Common myeloid progenitor, CD34-positive (primary cell): ENCODE data around the gene DOK7.

Experiments used
- CTCF ChIA-PET: fragments of 350-600 bp; sonication (Branson Sonifier 250); formaldehyde crosslinking; loops from one replicate; lab custom pipeline; 2021; ENCODE audit warnings: antibody characterized with exemption; lab: Charles Lee
- POLR2A ChIA-PET: fragments of 350-600 bp; sonication (Branson Sonifier 250); formaldehyde crosslinking; loops from one replicate; lab custom pipeline; 2021; ENCODE audit warnings: antibody characterized with exemption; lab: Charles Lee
- DNase-seq, 3 donors: peaks; one replicate each; pipeline versions ENCODE4 v3.0.0 to v3.0.0-alpha.2; 2013
- H3K27ac ChIP-seq, 2 experiments: 1 replicate in 1 of 2; 2 replicates in 1 of 2; pipeline ENCODE4 v1.7.0; 2013; ENCODE audit warnings: inconsistent platforms in 2 of 2, low read length in 2 of 2, mild to moderate bottlenecking in 2 of 2, low read depth in 1 of 2, moderate library complexity in 1 of 2; ENCODE audit not compliant: severe bottlenecking in 2 of 2, insufficient read depth in 1 of 2, poor library complexity in 1 of 2
- H3K27me3 ChIP-seq, 5 experiments: replicated peaks in 2 of 5; 1 replicate in 3 of 5; 2 replicates in 2 of 5; pipeline versions ENCODE4 v1.6.1 to v1.7.0; 2013; ENCODE audit warnings: low read length in 4 of 5, mild to moderate bottlenecking in 2 of 5, moderate library complexity in 2 of 5, inconsistent platforms in 1 of 5; ENCODE audit not compliant: insufficient read depth in 5 of 5, control insufficient read depth in 4 of 5
- H3K36me3 ChIP-seq, 4 experiments: 1 replicate in 2 of 4; 2 replicates in 2 of 4; pipeline versions ENCODE4 v1.6.1 to v1.7.0; 2013; ENCODE audit warnings: low read length in 3 of 4, control low read depth in 1 of 4, mild to moderate bottlenecking in 1 of 4; ENCODE audit not compliant: control insufficient read depth in 4 of 4, insufficient read depth in 4 of 4
- H3K4me1 ChIP-seq, 4 experiments: 1 replicate in 3 of 4; 2 replicates in 1 of 4; pipeline versions ENCODE4 v1.6.1 to v1.7.1; 2013; ENCODE audit warnings: low read length in 3 of 4, mild to moderate bottlenecking in 3 of 4, control low read depth in 1 of 4, inconsistent platforms in 1 of 4, moderate library complexity in 1 of 4; ENCODE audit not compliant: control insufficient read depth in 4 of 4, insufficient read depth in 4 of 4; ENCODE audit errors: control extremely low read depth in 1 of 4
- H3K4me3 ChIP-seq, 7 experiments: 1 replicate in 4 of 7; 2 replicates in 3 of 7; pipeline versions ENCODE4 v1.5.1 to v1.7.0; 2013; ENCODE audit warnings: mild to moderate bottlenecking in 7 of 7, low read length in 6 of 7, moderate library complexity in 6 of 7, inconsistent platforms in 2 of 7, low read depth in 2 of 7, control low read depth in 1 of 7; ENCODE audit not compliant: insufficient read depth in 4 of 7, control insufficient read depth in 1 of 7; ENCODE audit errors: extremely low read depth in 1 of 7
- H3K9me3 ChIP-seq, 5 experiments: 1 replicate in 4 of 5; 2 replicates in 1 of 5; pipeline versions ENCODE4 v1.6.1 to v1.7.1; 2013; ENCODE audit warnings: low read length in 4 of 5, mild to moderate bottlenecking in 2 of 5, inconsistent platforms in 1 of 5, low read depth in 1 of 5, moderate library complexity in 1 of 5; ENCODE audit not compliant: control insufficient read depth in 4 of 5, insufficient read depth in 2 of 5; ENCODE audit errors: control extremely low read depth in 1 of 5
- WGBS: methylation state at CpG from one replicate; pipeline ENCODE4 v1.1.5; 2013; ENCODE audit not compliant: insufficient coverage; 5-methylcytosine and 5-hydroxymethylcytosine counted together

DOK7 gene

DNA sequence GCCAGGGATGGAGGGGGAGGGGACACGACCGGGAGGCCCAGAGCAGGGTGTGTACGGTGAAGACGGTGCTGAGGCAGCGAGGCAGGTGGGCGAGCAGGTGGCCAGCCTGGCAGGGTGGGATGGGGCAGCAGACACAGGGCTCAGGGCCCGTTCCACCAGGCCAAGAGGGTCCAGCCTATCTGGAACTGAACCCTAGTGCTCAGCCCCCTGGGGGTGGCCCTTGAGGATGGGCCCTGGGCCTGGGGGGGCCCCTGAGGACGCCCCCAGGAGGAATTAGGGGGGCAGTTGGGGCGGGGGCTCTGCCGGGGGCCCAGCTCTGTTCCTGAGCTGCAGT, 24.3 kb upstream of the DOK7 start:
- Histone ChIP-seq H3K27me3 (no peaks in the 10 kb centered on the region), H3K4me3 (no peak overlapping the region), H3K36me3 (no peaks in the 10 kb centered on the region), H3K4me1 (peaks cover 0 to 8% (median 2%) of the 10 kb centered on the region in 4 experiments), H3K9me3 (no peaks in the 10 kb centered on the region), H3K27ac (no peak overlapping the region)
- ChIA-PET POLR2A (no interaction called here), CTCF (interaction anchor here (12.5 kb wide), 1 partner anchor 93 kb away, joined by 117 read pairs; no protein-coding TSS in a partner anchor)
- no peak for DNase-seq
- WGBS, result 97% methylated on average over 6 of the region's 10 CpGs

DNA sequence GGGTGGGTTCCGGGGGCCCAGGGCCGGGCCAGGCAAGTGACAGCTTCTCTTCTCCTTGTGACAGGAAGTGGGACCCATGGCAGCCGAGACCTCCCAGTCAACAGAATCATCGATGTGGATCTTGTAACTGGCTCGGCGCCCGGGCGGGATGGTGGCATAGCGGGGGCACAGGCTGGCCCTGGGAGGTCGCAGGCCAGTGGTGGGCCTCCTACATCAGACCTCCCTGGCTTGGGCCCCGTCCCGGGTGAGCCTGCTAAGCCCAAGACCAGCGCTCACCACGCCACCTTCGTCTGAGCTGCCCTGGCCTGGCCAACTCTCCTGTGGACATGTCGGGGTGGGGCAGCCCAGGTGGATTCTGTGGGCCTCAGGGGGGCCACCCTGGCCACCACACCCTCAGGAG, 23.7 kb upstream of the DOK7 start:
- Histone ChIP-seq H3K27ac (no peak overlapping the region), H3K4me1 (peaks cover 0 to 8% (median 2%) of the 10 kb centered on the region in 4 experiments), H3K36me3 (no peaks in the 10 kb centered on the region), H3K9me3 (no peaks in the 10 kb centered on the region), H3K27me3 (no peaks in the 10 kb centered on the region), H3K4me3 (no peak overlapping the region)
- DNase-seq, result no peak
- CTCF ChIA-PET, result interaction anchor here (12.5 kb wide), 1 partner anchor 93 kb away, joined by 117 read pairs; no protein-coding TSS in a partner anchor
- POLR2A ChIA-PET, result no interaction called here
- WGBS, result 82% methylated on average over 15 of the region's 16 CpGs

DNA sequence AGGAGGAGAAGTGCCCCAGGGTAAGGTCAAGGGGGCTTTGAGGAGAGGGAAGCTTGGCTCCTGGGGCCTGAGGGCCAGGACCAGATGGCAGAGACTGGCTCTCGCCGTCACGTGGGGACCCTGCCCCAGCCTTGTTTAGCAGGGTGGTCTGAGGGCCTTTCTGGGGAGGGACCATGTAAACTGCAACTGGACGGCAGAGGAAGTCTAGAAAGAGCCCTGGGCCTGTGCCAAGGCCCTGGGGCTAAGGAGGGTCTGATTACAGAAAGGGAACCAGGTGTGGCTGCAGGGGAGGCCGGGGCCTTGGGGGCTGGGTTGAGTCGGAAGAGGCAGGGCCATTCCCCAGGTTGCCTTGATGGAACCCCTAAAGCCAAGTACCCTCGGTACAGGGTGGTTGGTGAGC, 23.1 kb upstream of the DOK7 start:
- Histone ChIP-seq H3K4me1 (peaks cover 0 to 8% (median 2%) of the 10 kb centered on the region in 4 experiments), H3K4me3 (no peak overlapping the region), H3K36me3 (no peaks in the 10 kb centered on the region), H3K9me3 (no peaks in the 10 kb centered on the region), H3K27ac (no peak overlapping the region), H3K27me3 (no peaks in the 10 kb centered on the region)
- ChIA-PET CTCF (interaction anchor here (12.5 kb wide), 1 partner anchor 94 kb away, joined by 117 read pairs; no protein-coding TSS in a partner anchor), POLR2A (no interaction called here)
- WGBS, result 69% methylated on average over 3 of the region's 7 CpGs
- no peak for DNase-seq

DNA sequence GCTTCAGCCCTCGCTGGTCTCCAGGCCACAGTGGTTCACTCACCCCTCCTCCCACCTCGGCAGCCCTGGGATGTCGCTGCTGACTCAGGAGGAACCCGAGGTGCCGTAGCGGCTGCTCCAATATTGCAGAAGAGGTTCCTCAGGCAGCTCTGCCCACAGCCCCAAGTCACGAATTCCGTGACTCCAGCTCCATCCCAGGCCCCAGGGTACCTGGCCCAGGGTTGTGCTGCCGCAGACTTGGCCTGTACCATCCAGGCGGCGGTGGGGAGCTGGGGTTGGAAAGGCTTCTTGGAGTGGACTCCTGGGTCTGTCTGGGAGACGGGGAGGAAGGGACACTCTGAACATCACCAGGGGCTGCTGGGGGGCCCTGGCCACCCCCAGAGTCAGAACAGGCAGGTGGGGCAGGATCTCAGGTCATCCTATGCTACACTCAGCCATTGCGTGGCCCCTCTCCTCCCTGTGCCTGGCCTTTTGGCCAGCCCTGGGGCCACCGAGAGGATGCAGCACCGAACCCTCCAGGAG, 22.1 kb upstream of the DOK7 start:
- H3K27ac ChIP-seq, result no peak overlapping the region
- POLR2A ChIA-PET, result interaction anchor here (0.9 kb wide), 1 partner anchor 17 kb away, joined by 3 read pairs; no protein-coding TSS in a partner anchor
- CTCF ChIA-PET, result interaction anchor here (1.0 to 12.5 kb wide), 4 partner anchors 95 to 245 kb away, joined by 3 to 117 read pairs (median 3); no protein-coding TSS in a partner anchor
- peak in 1 of 3 donors; percentile 20 for DNase-seq
- H3K9me3 ChIP-seq, result no peaks in the 10 kb centered on the region
- 90% methylated on average over 15 of the region's 15 CpGs for WGBS
- peaks cover 0 to 8% (median 2%) of the 10 kb centered on the region in 4 experiments for H3K4me1 ChIP-seq
- H3K4me3 ChIP-seq, result no peak overlapping the region
- H3K36me3 ChIP-seq, result no peaks in the 10 kb centered on the region
- no peaks in the 10 kb centered on the region for H3K27me3 ChIP-seq

DNA sequence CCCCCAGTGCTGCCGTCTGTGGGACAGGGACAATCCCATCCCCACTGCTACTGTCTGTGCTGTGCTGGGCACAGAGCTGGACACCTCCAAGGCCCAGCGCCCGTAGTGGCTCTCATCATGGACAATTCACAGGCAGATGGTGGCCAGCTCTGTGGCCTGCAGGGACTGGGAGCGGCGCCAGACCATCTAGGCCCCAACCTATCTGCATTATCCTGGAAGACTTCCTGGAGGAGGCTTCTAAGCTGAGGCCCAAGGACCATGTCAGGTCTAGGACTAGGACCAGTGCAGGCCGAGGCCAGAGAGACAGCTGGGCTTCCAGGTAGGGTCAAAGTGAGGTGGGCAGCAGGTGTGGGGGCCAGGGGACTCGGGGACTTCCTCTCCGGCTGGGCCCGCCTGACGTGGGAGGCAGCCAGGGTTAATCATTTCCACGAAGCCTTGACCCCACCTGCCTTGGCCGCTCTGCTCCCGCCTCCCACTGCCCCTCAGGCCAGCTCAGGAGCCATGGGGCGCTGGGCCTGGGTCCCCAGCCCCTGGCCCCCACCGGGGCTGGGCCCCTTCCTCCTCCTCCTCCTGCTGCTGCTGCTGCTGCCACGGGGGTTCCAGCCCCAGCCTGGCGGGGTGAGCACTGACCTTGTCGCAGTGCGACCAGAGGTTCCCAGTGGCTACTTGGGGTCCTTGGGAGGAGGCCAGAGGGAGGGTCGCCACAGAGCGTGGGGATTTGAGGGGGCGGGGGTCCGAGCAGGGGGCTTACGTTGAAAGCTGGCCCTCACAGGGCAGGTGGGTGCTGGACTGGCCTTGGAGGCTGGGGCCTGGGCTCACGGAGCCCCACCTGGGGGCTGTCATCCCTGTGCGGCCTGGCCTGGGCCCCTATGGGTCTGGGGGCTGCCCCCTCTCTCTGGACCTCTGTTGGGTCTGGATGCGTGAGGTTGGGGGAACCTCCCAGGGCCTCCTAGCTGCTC, 21.3 kb upstream of the DOK7 start, which contains the start of gene HGFAC:
TSS of gene HGFAC (plus strand) at position 468 of the 959 bp plus-strand sequence. CDS start at position 502, 34 bp downstream.
- no peak for DNase-seq
- H3K27ac ChIP-seq, result no peak within 1 kb of the TSS
- no peak within 1 kb of the TSS for H3K4me3 ChIP-seq
- CTCF ChIA-PET, result interaction anchor here (0.6 to 12.5 kb wide), 10 partner anchors 13 to 250 kb away, joined by 3 to 117 read pairs (median 3); partner anchors contain the start of gene MSANTD1
- POLR2A ChIA-PET, result interaction anchor here (0.9 kb wide), 1 partner anchor 17 kb away, joined by 3 read pairs; no protein-coding TSS in a partner anchor
- no peaks in the 10 kb centered on the region for H3K36me3 ChIP-seq
- no peaks in the 10 kb centered on the region for H3K9me3 ChIP-seq
- no peaks in the 10 kb centered on the region for H3K27me3 ChIP-seq
- WGBS, result 96% methylated on average over 16 of the region's 27 CpGs
- H3K4me1 ChIP-seq, result peaks cover 0 to 8% (median 2%) of the 10 kb centered on the region in 4 experiments

DNA sequence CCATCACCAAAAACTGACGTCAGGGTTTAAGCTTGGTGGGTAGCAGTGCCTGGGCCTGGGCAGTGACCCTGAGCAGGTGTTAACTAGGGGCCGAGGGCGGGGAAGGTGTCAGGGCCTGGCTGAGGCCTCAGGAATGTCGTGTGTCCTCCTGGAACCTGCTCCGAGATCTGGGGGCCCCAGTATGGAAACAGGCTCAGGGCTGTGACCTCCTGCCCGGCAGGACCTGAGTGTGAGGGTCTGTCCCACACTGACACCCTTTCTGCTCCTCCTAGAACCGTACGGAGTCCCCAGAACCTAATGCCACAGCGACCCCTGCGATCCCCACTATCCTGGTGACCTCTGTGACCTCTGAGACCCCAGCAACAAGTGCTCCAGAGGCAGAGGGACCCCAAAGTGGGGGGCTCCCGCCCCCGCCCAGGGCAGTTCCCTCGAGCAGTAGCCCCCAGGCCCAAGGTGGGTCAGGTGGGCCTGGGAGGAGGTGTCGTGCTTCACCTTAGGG, 20.6 kb upstream of the DOK7 start:
- ChIA-PET POLR2A (no interaction called here), CTCF (interaction anchor here (1.0 to 12.5 kb wide), 11 partner anchors 11 to 251 kb away, joined by 3 to 117 read pairs (median 5); no protein-coding TSS in a partner anchor)
- 97% methylated on average over 11 of the region's 14 CpGs for whole genome bisulfite sequencing
- DNase-seq, result no peak
- Histone ChIP-seq H3K4me1 (peaks cover 0 to 8% (median 2%) of the 10 kb centered on the region in 4 experiments), H3K4me3 (no peak overlapping the region), H3K36me3 (no peaks in the 10 kb centered on the region), H3K27ac (no peak overlapping the region), H3K27me3 (no peaks in the 10 kb centered on the region), H3K9me3 (no peaks in the 10 kb centered on the region)
